ENCODE measurements around the gene RPTOR. TPM values are rescaled to one million over a fixed set of nuclear protein-coding genes. Genes with fewer than 3 reads are reported as not detected.

RPTOR gene
- total RNA-seq, 1 donor from 2014 or later = 19.6 TPM

- DNase-seq (ENCODE audit: low read depth, low spot score) = no peak
These were observed 378.8 kb downstream of the RPTOR start for GRCh38 chr17:80923211-80924110.

- DNase-seq (ENCODE audit: low read depth, low spot score) = no peak
These were observed 379.6 kb downstream of the RPTOR start for GRCh38 chr17:80924111-80924806.

GRCh38 chr17:80924807-80925610 is 380.4 kb downstream of the RPTOR start:
- DNase-seq (ENCODE audit: low read depth, low spot score) = no peak

GRCh38 chr17:80925688-80926335 is 381.2 kb downstream of the RPTOR start:
- no peak for DNase-seq (ENCODE audit: low read depth, low spot score)

GRCh38 chr17:80926591-80927250 is 382.1 kb downstream of the RPTOR start:
- DNase-seq (ENCODE audit: low read depth, low spot score) = no peak

GRCh38 chr17:80927791-80928216 is 383.2 kb downstream of the RPTOR start:
- DNase-seq (ENCODE audit: low read depth, low spot score) = peak; percentile 87

GRCh38 chr17:80929449-80929848 is 384.8 kb downstream of the RPTOR start:
- no peak for DNase-seq (ENCODE audit: low read depth, low spot score)

- no peak for DNase-seq (ENCODE audit: low read depth, low spot score)
These were observed 386.0 kb downstream of the RPTOR start for GRCh38 chr17:80930335-80931279.

GRCh38 chr17:80931421-80932265 is 387.0 kb downstream of the RPTOR start:
- DNase-seq (ENCODE audit: low read depth, low spot score) = no peak

GRCh38 chr17:80935526-80935925 is 390.9 kb downstream of the RPTOR start:
- DNase-seq (ENCODE audit: low read depth, low spot score) = no peak

GRCh38 chr17:80936218-80936617 is 391.6 kb downstream of the RPTOR start:
- DNase-seq (ENCODE audit: low read depth, low spot score) = no peak

GRCh38 chr17:80936723-80937122 is 392.1 kb downstream of the RPTOR start:
- no peak for DNase-seq (ENCODE audit: low read depth, low spot score)

GRCh38 chr17:80937462-80938381 is 393.1 kb downstream of the RPTOR start:
- DNase-seq (ENCODE audit: low read depth, low spot score) = no peak

GRCh38 chr17:80938556-80938955 is 393.9 kb downstream of the RPTOR start:
- DNase-seq (ENCODE audit: low read depth, low spot score) = no peak

GRCh38 chr17:80939151-80940145 is 394.8 kb downstream of the RPTOR start:
- no peak for DNase-seq (ENCODE audit: low read depth, low spot score)
